Fibroblast of skin of left biceps (primary cell): Measurements from ENCODE around the gene TASOR.
A peak's percentile ranks its signal among the peaks of the same experiment; 100 is the strongest.
"Not testable (repeated sequence)": the region's sequence is repeated elsewhere in the genome, so short reads cannot be mapped to it uniquely, and the experiment has no call there.

ENCODE experiments used
- DNase-seq, 2 experiments: peaks; one replicate each; pipeline ENCODE4 v3.0.0-alpha.2; 2013; ENCODE audit warnings: low read depth in 2 of 2

The TASOR gene

GRCh38 chr3:56683122-56683817, at the start of gene TASOR:
Gene TASOR (minus strand): TSS chr3:56683265. CDS start chr3:56683006, 259 bp downstream.
- peak; percentile 62 to 66 for DNase-seq

GRCh38 chr3:56732109-56732508, 49.0 kb upstream of the TASOR start:
- DNase-seq, result no peak

GRCh38 chr3:56725175-56725574, 42.1 kb upstream of the TASOR start:
- no peak for DNase-seq

GRCh38 chr3:56724676-56725075, 41.6 kb upstream of the TASOR start:
- no peak for DNase-seq

GRCh38 chr3:56720849-56721248, 37.8 kb upstream of the TASOR start:
- no peak for DNase-seq

GRCh38 chr3:56718809-56719208, 35.7 kb upstream of the TASOR start:
- DNase-seq, result not testable (repeated sequence)

GRCh38 chr3:56711344-56711743, 28.3 kb upstream of the TASOR start:
- DNase-seq, result no peak

- DNase-seq, result not testable (repeated sequence)
These were observed 24.3 kb upstream of the TASOR start for GRCh38 chr3:56707412-56707811.

GRCh38 chr3:56706629-56707028, 23.6 kb upstream of the TASOR start:
- no peak for DNase-seq

- DNase-seq, result no peak
These were observed 21.6 kb upstream of the TASOR start for GRCh38 chr3:56704706-56705105.

GRCh38 chr3:56702490-56703315, 19.6 kb upstream of the TASOR start:
- peak; percentile 40 to 47 for DNase-seq

- DNase-seq, result no peak
These were observed 17.1 kb upstream of the TASOR start for GRCh38 chr3:56700151-56700550.

- no peak for DNase-seq
These were observed 12.0 kb upstream of the TASOR start for GRCh38 chr3:56694867-56695683.

GRCh38 chr3:56693750-56694149, 10.7 kb upstream of the TASOR start:
- no peak for DNase-seq

GRCh38 chr3:56692520-56693433, 9.7 kb upstream of the TASOR start:
- not testable (repeated sequence) for DNase-seq

- not testable (repeated sequence) for DNase-seq
These were observed 8.9 kb upstream of the TASOR start for GRCh38 chr3:56692001-56692365.

GRCh38 chr3:56691165-56692000, 8.3 kb upstream of the TASOR start:
- no peak for DNase-seq

- no peak for DNase-seq
These were observed 6.2 kb upstream of the TASOR start for GRCh38 chr3:56689303-56689702.

GRCh38 chr3:56688191-56688590, 5.1 kb upstream of the TASOR start:
- DNase-seq, result no peak

- no peak for DNase-seq
These were observed 964 bp upstream of the TASOR start for GRCh38 chr3:56684029-56684428.
